ENCODE measurements around the gene GLIS1. TPM values are rescaled to one million over a fixed set of nuclear protein-coding genes. Genes with fewer than 3 reads are reported as not detected.

The GLIS1 gene
- polyA plus RNA-seq, 3 donors: not detected

DNA sequence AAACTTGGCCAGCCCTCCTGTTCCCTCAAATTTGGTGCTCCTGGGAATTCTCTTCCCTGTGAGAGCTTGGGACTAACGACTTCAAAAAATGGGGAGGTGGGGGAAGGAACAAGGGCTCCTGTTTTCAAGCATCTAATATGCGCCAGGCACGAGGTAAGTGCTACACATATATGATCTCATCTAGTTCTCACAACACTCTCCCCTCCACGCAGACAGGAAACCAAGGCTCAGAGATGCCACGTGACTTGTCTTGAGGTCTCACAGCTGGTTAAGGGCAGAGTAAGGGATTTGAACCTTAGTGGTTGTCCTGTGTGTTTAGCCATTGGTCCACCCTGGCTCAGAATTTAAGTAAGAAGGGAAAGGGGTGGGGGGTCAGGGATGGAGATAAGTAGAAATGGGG, 153.8 kb downstream of the GLIS1 start:
- Mint-ChIP-seq H3K4me3 (no peak overlapping the region), H3K36me3 (no peaks in the 10 kb centered on the region), H3K9me3 (peaks cover 0 to 2% (median 0%) of the 10 kb centered on the region in 7 donors), H3K27me3 (ENCODE audit: low read depth in 3 of 3) (peaks cover 1 to 6% (median 4%) of the 10 kb centered on the region in 3 donors), H3K4me1 (no peaks in the 10 kb centered on the region), H3K27ac (no peak overlapping the region)
- Histone ChIP-seq H3K4me2 (replicated peaks; ENCODE audit: extremely low read depth, low read length, poor library complexity, severe bottlenecking) (no peak overlapping the region), H3K79me2 (ENCODE audit: insufficient read depth, low read length) (no peaks in the 10 kb centered on the region), H3K4me3 (replicated peaks in 1 of 3; ENCODE audit: low read depth in 2 of 3, low read length in 3 of 3) (no peak overlapping the region), H3K4me1 (ENCODE audit: control insufficient read depth in 1 of 2, insufficient read depth in 2 of 2, low read length in 2 of 2) (no peaks in the 10 kb centered on the region), H4K20me1 (ENCODE audit: insufficient read depth, low read length) (no peaks in the 10 kb centered on the region), H3K9ac (ENCODE audit: insufficient read depth, low read length, poor library complexity, severe bottlenecking) (no peak overlapping the region), H3K27me3 (ENCODE audit: control insufficient read depth in 2 of 2, insufficient read depth in 2 of 2, low read length in 2 of 2) (no peaks in the 10 kb centered on the region), H3K9me3 (replicated peaks in 1 of 2; ENCODE audit: control insufficient read depth in 1 of 2, insufficient read depth in 1 of 2, low read length in 2 of 2) (no peaks in the 10 kb centered on the region), H3K36me3 (replicated peaks in 1 of 2; ENCODE audit: control insufficient read depth in 1 of 2, insufficient read depth in 2 of 2, low read length in 2 of 2) (no peaks in the 10 kb centered on the region), H3K27ac (ENCODE audit: low read depth in 1 of 2, low read length in 2 of 2) (no peak overlapping the region), H2AFZ (ENCODE audit: insufficient read depth, low read depth, low read length, poor library complexity, severe bottlenecking) (peak overlapping the region; percentile 41)
- DNase-seq: no peak
- intact Hi-C loops (cut with micrococcal nuclease): no loop called here
- WGBS (ENCODE audit: insufficient coverage): 0% methylated on average over 1 of the region's 5 CpGs
- TF ChIP-seq, protein P1, sequence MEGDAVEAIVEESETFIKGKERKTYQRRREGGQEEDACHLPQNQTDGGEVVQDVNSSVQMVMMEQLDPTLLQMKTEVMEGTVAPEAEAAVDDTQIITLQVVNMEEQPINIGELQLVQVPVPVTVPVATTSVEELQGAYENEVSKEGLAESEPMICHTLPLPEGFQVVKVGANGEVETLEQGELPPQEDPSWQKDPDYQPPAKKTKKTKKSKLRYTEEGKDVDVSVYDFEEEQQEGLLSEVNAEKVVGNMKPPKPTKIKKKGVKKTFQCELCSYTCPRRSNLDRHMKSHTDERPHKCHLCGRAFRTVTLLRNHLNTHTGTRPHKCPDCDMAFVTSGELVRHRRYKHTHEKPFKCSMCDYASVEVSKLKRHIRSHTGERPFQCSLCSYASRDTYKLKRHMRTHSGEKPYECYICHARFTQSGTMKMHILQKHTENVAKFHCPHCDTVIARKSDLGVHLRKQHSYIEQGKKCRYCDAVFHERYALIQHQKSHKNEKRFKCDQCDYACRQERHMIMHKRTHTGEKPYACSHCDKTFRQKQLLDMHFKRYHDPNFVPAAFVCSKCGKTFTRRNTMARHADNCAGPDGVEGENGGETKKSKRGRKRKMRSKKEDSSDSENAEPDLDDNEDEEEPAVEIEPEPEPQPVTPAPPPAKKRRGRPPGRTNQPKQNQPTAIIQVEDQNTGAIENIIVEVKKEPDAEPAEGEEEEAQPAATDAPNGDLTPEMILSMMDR (IDR thresholded peaks at IDR 0.05): no peak

DNA sequence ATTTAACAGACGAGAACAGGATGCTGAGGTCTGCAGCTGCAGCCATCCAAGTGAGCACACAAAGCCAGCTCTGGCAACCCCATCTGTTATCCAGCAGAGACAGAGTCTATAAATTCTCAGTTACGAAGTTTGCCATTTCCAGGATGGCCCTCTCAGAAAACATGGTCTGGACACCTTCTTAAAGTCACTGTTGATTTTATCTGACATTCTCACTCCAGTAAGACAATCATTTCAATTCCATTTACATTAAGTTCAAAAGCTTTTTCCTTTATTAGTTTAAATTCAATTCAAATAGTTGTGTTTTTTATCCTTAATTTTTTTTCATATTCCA, 154.2 kb downstream of the GLIS1 start:
- Histone ChIP-seq H3K4me2 (replicated peaks; ENCODE audit: extremely low read depth, low read length, poor library complexity, severe bottlenecking) (no peak overlapping the region), H3K9me3 (replicated peaks in 1 of 2; ENCODE audit: control insufficient read depth in 1 of 2, insufficient read depth in 1 of 2, low read length in 2 of 2) (no peaks in the 10 kb centered on the region), H4K20me1 (ENCODE audit: insufficient read depth, low read length) (no peaks in the 10 kb centered on the region), H3K36me3 (replicated peaks in 1 of 2; ENCODE audit: control insufficient read depth in 1 of 2, insufficient read depth in 2 of 2, low read length in 2 of 2) (no peaks in the 10 kb centered on the region), H3K27me3 (ENCODE audit: control insufficient read depth in 2 of 2, insufficient read depth in 2 of 2, low read length in 2 of 2) (no peaks in the 10 kb centered on the region), H2AFZ (ENCODE audit: insufficient read depth, low read depth, low read length, poor library complexity, severe bottlenecking) (no peak overlapping the region), H3K4me3 (replicated peaks in 1 of 3; ENCODE audit: low read depth in 2 of 3, low read length in 3 of 3) (no peak overlapping the region), H3K79me2 (ENCODE audit: insufficient read depth, low read length) (no peaks in the 10 kb centered on the region), H3K4me1 (ENCODE audit: control insufficient read depth in 1 of 2, insufficient read depth in 2 of 2, low read length in 2 of 2) (no peaks in the 10 kb centered on the region), H3K27ac (ENCODE audit: low read depth in 1 of 2, low read length in 2 of 2) (no peak overlapping the region), H3K9ac (ENCODE audit: insufficient read depth, low read length, poor library complexity, severe bottlenecking) (no peak overlapping the region)
- Mint-ChIP-seq H3K4me3 (no peak overlapping the region), H3K36me3 (no peaks in the 10 kb centered on the region), H3K9me3 (peaks cover 0 to 2% (median 0%) of the 10 kb centered on the region in 7 donors), H3K4me1 (no peaks in the 10 kb centered on the region), H3K27me3 (ENCODE audit: low read depth in 3 of 3) (peaks cover 1 to 6% (median 4%) of the 10 kb centered on the region in 3 donors), H3K27ac (no peak overlapping the region)
- TF ChIP-seq, protein P1 (IDR thresholded peaks at IDR 0.05): no peak
- intact Hi-C loops (cut with micrococcal nuclease): no loop called here
- no peak for DNase-seq
- 61% methylated on average over 2 of the region's 2 CpGs for WGBS (ENCODE audit: insufficient coverage)
